GM12873 (cell line): Measurements from ENCODE around the gene CPVL.

Source experiments
- CTCF ChIP-seq: IDR thresholded peaks from 2 replicates; pipeline ENCODE4 v1.5.1; 2012; ENCODE audit warnings: low read depth, mild to moderate bottlenecking, moderate library complexity, low read length, control low read depth; ENCODE audit not compliant: insufficient read depth; ENCODE audit errors: missing control alignments

CPVL gene

DNA sequence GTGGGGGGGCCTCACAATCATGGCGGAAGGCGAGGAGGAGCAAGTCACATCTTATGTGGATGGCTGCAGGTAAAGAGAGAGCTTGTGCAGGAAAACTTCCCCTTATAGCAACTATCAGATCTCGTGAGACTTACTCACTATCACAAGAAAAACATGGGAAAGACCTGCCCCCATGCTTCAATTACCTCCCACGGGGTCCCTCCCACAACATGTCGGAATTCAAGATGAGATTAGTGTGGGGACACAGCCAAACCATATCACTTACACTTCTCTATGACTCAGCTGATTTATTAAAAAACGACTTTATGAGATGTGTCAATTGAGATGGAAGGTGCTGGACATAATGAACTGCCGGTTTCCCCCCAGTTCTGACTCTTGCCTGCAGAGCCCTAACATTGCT is 24.4 kb upstream of the CPVL start:
- no peak for TF ChIP-seq CTCF

DNA sequence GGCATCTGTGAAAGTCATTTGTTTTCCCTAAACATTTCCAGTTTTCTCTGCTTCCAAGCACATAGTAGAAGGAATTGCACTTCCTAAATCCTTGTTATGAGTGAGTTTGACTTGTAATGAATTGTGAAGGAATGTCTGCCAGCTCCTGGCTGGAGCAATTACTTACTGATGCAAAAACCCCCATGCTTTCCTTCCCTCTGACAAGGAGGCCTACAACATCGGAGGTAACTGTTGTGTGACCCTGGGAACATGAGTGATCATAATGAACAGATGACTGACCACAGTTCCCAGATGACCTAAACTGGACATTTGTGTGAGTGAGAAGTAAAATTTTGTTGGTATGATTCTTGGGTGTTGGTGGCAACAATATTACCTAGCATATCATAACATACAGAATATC is 21.4 kb upstream of the CPVL start:
- TF ChIP-seq CTCF = no peak

DNA sequence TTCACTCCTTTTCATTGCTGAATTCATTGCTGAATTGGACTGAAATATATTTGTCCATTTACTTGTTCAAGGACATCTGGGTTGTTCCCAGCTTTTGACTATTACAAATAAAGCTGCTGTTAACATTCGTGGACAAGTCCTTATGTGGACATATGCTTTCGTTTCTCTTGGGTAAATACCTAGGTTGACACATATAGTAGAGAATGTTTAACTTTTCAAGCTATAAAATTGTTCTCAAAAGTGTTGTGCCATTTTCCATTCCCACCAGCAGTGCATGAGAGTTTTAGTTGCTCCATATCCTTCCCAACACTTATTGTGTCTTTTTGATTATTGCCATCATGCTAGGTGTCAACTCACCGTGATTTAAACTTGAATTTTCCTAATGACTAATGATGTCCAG is 17.5 kb upstream of the CPVL start:
- no peak for TF ChIP-seq CTCF

- TF ChIP-seq CTCF = no peak
These were observed 16.2 kb upstream of the CPVL start for GRCh38 chr7:29162577-29162976.

- no peak for TF ChIP-seq CTCF
These were observed 14.9 kb upstream of the CPVL start for GRCh38 chr7:29161231-29161630.

DNA sequence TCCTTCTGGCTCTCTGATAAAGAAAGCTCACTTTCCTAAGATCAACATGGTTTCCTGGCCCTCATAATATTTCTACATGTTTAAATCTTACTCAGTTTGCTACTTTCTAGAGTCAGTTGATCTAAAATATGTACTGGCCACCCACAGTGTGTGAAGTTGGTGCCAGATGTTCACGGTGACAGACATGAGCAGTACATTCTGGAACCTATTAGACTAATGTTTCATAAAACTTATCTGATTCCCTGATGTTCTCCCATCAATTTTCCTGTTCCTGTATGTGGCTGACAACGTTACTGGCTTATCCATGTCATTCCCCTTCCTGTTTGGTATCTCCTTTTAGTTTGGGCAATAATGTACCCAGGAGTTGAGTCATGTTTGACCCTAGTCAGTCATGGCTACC is 13.7 kb upstream of the CPVL start:
- no peak for TF ChIP-seq CTCF

- no peak for TF ChIP-seq CTCF
These were observed 12.6 kb upstream of the CPVL start for GRCh38 chr7:29158795-29159423.
